Measurements from ENCODE around the gene TAL2. TPM values are rescaled to one million over a fixed set of nuclear protein-coding genes. Genes with fewer than 3 reads are reported as not detected.
"Not testable (repeated sequence)": the region's sequence is repeated elsewhere in the genome, so short reads cannot be mapped to it uniquely, and the experiment has no call there.

Gene TAL2
- total RNA-seq, 2 donors from 2014 or later = not detected

- DNase-seq (ENCODE audit: low spot score) = no peak
- intact Hi-C loops (cut with DNase I) = no loop called here
Observed at GRCh38 chr9:105701145-105701544, 38.9 kb downstream of the TAL2 start.

GRCh38 chr9:105702207-105702606, 40.0 kb downstream of the TAL2 start:
- intact Hi-C loops (cut with DNase I) = no loop called here
- no peak for DNase-seq (ENCODE audit: low spot score)

DNA sequence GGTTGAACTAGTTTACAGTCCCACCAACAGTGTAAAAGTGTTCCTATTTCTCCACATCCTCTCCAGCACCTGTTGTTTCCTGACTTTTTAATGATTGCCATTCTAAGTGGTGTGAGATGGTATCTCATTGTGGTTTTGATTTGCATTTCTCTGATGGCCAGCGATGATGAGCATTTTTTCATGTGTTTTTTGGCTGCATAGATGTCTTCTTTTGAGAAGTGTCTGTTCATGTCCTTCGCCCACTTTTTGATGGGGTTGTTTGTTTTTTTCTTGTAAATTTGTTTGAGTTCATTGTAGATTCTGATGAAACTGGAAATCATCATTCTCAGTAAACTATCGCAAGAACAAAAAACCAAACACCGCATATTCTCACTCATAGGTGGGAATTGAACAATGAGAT, 41.4 kb downstream of the TAL2 start:
- intact Hi-C loops (cut with DNase I); DNase-seq (ENCODE audit: low spot score): not testable (repeated sequence)

DNA sequence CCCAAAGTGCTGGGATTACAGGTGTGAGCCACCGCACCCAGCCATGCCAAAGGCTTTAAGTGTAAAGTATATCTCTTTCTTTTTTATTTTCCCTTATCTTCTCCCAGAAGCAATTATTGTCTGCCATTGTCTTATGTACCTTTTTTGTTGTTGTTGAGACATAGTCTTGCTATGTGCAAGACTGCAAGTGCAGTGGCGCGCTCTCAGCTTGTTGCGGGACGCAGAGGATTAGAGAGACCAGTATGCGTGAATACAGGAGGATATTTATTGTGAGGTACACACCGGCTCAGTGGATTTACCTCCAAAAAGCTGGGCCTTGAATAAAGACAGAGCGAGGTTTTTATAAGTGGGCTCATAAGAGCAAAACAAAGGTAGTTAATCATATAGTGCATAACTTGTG, 43.9 kb downstream of the TAL2 start:
- intact Hi-C loops (cut with DNase I) = no loop called here
- DNase-seq (ENCODE audit: low spot score) = no peak

DNA sequence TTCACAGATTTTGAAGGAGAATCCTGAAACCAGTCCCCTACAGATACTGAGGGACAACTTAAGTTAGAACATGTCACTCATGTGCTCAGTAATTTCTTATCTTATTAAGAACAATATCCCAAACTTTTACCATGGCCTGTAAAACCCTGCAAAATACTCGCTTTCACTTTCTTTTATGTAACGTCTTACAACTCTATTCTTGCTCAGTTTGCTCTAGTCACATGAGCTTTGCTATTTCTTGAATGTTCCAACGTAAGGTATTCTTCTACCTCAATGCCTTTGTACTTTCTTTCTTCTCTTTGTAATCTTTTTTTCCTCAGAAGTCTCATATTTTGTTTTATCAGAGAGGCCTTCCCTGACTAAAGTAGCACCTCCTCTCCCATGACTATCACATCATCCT, 46.1 kb downstream of the TAL2 start:
- intact Hi-C loops (cut with DNase I) = loop anchor here in 1 of 2 donors (1.0 kb wide), 1 partner anchor 60 kb away; no protein-coding TSS in a partner anchor
- no peak for DNase-seq (ENCODE audit: low spot score)

DNA sequence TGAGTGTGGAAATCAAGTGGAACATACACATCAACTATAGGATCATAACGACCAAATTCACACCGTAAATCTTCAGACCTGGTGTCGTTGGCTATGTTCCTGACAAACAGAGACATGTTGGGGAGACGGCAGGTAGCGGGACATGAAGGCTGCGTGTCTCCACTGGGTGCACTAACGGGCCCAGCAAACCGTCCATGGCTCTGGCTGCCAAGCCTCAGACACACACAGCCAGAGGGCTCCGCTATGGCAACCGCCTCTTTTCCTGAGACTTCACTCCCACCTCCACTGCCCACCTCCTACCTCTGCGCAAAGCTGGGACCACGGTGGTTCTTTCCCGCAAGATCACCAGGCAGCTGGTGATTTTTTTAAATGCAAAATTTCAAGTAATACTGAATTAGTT, 48.4 kb downstream of the TAL2 start:
- intact Hi-C loops (cut with DNase I) = no loop called here
- DNase-seq (ENCODE audit: low spot score) = no peak

- intact Hi-C loops (cut with DNase I) = no loop called here
- no peak for DNase-seq (ENCODE audit: low spot score)
Observed at GRCh38 chr9:105711867-105712266, 49.6 kb downstream of the TAL2 start.

DNA sequence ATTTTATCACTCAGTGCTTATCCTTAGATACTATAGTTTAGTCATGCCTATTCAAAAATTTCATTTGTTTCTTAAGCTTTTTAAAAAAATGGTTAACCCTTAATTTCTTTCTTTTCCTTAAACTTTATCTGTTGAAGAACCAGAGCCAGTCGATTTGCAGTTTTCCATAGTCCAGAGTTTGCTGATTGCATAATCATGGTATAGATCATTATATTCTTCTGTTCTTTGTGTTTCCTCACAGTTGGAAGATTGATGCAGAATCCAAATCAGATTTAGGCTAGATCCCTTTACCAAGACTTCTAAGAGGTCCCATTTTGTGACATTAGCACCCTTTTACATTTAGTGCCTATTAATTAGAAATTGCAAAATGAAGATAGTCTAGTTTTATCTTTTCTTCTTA, 50.0 kb downstream of the TAL2 start:
- intact Hi-C loops (cut with DNase I) = no loop called here

More for the DNA sequence above, 50.0 kb downstream of the TAL2 start:
- no peak for DNase-seq (ENCODE audit: low spot score)

Other genes starting within 250 kb of the TAL2 start
- gene FSD1L, start 214.4 kb upstream of the TAL2 start, total RNA-seq = 1 to 10 TPM; 5.5 to 8.7 TPM
- gene FKTN, start 104.3 kb upstream of the TAL2 start, total RNA-seq = 10 to 100 TPM; 14.7 to 17.4 TPM
- gene TMEM38B, start 32.1 kb downstream of the TAL2 start, total RNA-seq = 10 to 100 TPM; 11.3 to 16.9 TPM

All from posterior vena cava (tissue), 2 donors.